Glomerular visceral epithelial cell (primary cell): ENCODE data around the gene PIRT.

ENCODE experiments used
- DNase-seq: peaks from one replicate; pipeline ENCODE4 v3.0.0-alpha.2; 2016; ENCODE audit errors: extremely low spot score

PIRT gene

DNA sequence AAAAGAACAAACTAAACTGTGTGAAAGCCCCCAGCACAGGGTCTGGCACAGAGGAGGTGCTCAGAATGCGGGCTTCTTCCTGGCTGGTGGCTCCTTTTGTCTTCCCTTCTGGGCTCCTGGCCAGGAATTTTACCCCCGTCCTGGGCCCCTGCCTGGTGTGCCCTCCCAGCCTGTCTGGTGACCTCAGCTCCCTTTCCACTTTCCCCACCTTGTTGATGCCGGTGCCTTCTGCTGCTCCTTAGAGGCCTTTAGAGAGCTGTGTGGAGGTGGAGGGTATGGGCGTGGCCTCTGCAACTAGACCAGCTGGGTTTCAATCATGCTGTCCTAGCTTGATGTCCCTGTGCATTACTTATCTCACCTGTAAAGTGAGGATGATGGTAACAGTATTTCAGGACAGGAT is 16.8 kb downstream of the PIRT start:
- no peak for DNase-seq

DNA sequence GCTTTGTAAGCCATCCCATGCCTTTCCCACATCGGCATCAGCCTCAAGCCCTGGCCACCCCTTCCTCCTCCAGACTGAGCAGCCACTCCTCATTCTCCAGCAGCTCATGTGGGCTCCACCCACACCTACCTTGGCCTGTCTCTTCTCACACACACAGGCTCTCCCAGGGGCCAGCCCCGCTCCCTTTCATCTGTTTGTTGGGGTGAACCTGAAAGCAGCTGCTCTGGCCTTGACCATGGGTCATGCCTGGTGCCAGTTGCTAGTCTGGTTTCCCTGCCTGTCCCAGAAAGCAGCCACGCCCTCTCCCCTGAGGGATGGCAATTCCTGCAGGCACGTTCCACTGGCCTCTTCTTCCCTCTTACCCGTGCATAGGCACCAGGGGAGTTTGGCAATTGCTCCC is 22.6 kb downstream of the PIRT start:
- DNase-seq: no peak

DNA sequence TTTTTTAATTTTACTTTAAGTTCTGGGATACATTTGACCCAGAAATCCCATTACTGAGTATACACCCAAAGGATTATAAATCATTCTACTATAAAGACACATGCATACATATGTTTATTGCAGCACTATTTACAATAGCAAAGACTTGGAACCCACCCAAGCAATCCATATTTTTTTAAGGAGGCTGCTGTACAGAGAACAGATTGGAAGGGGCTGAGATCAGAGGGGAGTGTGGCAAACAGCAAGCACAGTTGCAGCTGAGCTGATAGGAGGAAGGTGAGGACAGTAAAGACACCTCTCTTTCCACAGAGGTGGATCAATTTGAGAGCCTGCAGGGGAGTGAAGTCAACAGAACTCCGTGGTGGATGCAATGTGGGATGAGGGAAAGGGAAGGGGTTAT is 23.8 kb downstream of the PIRT start:
- DNase-seq: no peak

DNA sequence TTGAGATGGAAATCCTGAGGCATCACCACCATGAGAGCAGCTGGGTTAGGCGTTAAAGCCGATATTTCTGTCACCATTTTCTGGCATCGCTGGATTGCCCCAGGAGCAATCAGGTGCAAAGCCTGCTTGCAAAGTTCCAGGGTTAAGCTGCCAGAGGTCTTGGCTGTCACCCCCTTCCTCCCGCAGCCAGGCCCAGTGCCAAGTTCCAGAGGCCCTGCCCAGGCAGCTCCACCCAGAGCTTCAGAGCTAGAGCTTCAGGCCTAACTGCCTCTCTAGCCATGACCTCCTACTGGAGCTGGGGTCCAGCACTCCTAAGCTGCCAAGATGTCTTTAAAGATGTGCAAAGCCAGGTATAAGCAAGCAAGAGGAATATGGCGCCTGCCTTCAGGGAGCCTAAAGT is 25.2 kb downstream of the PIRT start:
- DNase-seq: no peak

DNA sequence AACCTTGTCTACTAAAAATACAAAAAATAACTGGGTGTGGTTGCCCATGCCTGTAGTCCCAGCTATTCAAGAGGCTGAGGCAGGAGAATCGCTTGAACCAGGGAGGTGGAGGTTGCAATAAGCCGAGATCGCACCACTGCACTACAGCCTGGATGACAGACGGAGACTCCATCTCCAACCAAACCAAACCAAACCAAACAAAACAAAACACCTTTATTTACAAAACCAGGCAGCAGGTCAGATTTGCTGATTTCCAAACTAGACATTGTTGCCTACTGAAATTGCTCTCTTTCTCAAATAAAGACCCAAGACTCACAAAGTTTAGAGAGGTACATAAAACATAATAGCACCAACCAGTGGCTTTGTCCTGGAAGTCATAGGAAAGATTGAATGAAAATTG is 28.3 kb downstream of the PIRT start:
- DNase-seq: no peak

DNA sequence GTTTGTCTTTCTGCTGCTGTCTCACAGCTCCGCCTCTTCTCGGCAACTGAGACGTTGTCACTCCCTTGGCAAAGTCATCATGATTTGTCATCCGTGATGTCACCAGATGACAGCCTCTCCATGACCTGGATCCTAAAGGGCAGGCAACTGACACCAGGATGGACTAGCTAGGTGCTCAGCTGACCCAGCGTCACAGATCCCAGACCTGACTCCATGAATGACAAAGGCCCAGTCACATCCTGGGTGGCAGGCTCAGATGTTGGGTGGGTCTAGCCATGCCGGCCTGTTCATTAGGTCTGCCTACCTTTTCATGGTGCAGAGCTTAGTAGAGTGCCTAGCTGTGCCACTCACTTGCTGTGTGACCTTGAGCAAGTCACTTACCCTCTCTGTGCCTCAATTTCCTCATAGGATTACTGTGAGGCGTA is 30.2 kb downstream of the PIRT start:
- DNase-seq: no peak

DNA sequence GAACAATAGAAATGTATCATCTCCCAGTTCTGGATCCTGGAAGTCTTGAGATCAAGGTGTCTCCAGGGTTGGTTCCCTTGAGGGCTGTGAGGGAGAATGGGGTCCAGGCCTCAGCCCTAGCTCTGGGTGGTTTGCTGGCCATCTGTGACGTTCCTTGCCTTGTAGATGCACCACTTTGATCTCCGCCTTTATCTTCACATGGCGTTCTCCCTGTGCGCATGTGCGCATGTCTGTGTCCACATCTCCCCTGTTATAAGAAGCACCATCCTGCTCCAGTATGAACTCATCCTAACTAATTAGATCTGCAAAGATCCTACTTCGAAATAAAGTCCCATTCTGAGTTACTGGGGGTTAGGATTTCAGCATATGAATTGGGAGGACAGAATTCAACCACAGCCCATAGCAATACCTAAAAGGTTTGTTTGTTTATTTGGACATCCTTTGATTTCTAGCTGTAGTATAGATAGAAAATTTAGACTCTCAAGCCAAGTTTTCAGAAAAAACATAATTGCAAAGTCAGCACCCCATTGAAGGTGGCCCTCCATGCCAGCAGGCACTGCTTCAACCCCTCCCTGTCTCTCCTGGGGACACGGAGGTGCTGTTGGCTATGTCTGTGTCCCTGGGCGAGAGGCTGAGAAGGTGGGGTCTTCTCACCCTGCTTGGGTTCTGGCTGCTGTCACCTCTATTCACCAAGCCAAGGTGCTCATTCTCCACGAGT is 31.2 kb downstream of the PIRT start:
- no peak for DNase-seq

DNA sequence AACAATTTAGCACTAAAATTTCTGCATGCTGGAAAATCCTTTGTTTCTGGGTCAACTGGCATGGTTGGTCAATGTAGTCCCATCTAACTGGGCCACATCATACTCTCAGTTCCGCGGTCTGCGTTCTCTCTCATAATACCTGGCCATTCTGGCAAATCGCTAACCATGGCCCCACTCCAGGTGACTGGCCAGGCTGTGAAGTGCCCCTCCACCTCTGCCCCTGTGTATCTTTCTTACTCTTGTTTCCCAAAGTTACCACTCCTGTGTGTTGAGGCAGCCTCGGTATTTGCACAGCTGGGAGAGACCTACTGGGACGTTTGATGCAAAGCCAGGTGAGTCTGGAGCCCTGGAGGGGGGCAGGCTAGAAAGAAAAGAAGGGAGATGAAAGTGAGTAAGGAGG is 32.0 kb downstream of the PIRT start:
- no peak for DNase-seq

DNA sequence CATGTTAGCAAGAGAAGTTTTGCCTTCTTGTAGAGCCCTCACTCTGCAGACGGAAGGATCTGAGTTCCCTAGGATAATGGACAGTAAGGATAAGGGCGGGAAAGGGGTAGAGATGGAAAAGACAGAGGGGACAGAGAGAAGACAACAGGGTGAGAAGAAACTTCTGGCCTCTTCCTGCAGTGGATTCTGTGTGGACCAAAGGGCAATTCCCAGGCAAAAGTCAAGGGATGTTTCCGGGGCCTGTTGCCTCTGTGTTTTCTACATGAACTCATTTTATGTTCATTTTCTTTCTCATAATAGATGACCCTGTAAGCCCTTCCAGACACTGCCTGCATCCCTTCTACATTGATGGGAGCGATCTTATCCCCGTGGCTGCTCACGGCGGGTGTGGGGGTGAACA is 33.3 kb downstream of the PIRT start:
- no peak for DNase-seq

DNA sequence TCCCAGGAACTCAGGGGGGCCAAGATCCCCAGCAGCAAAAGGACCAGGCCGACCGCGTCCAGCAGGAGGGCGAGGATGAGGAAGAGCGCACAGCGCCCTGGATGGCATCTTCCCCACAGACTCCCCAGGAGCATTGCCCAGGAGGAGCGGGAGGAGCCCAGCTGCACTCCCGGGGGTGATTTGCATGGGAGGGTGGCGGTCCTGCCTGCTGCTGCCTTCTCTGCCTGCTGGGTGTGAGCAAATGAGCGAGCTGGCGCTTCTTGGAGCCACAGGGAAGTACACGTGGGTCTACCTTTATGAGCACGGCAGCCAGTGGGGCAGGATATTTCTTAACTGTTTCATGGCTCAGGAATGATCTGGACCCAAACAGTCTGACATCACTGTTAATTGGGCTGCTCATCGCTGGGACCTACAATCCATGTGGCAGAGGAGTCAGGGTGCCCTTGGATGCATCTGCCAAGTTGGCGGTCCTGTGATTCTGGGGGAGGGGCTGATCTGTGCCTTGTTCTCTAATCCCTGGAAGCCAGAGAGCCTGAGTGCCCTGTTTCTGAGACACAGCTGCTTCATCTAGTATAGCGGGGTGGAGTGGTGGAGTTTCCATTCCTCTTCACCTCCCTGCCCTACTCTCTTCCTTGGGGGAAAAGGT is 33.9 kb downstream of the PIRT start, which contains the start of gene TMEM238L:
Gene TMEM238L (minus strand): TSS at position 270 of the 646 bp plus-strand sequence. CDS start 136 bp downstream, at position 134.
- no peak for DNase-seq

DNA sequence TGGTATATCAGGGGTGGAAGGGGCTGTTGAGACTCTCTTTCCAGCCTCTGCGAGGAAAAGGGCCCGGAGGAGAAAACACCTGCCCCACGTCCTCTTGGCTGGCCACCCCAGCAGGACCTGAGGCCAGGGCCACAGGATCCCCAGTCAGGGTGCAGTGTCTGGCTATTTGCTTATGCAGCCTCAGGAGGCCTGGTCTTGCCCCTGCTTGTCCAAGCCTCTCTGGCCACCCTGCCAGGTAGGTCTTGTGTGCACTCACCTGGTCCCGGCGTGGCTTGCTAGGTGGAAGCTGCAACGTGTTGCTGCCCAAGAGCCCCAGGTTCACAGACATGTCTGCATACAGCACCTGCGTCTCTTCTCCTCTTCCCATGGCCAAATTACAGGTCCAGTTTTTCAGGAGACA is 34.5 kb downstream of the PIRT start:
- DNase-seq: no peak

DNA sequence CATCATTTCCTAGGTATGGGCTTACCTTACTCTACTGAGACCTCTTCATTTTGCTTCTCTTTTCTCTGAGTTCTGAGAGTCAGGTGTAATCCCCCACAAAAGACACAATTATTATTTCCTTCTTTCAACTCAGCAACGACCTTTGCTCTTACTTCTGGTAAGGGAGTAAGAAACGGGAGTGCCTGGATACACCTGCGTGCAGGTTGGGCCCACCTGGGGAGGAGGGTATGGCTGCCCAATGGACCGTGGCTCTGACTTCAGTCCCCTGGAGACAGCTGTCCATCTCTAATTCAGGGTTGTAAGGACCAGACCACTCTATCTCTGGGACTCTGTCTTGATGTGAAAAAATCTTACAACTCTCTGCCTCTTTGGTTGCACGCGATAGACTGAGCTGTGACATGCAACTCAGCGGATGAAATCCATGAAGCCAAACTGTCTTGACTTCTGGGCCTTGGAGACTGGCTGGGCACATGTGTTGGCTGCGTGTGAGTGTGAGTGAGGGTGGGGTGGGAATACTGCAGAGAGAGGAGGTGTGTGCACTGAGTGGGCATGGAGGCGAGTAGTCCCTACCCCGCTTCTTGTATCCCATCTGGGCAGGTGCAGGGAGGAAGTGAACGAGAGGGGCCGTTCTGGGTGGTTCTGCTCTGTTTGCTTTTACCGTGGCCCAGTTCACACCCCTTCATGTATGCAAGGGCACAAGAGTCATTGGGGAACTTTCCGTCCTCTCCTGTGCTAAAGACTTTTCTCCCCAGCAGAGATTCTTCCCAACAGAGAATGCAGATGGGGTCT is 35.2 kb downstream of the PIRT start:
- DNase-seq: no peak

DNA sequence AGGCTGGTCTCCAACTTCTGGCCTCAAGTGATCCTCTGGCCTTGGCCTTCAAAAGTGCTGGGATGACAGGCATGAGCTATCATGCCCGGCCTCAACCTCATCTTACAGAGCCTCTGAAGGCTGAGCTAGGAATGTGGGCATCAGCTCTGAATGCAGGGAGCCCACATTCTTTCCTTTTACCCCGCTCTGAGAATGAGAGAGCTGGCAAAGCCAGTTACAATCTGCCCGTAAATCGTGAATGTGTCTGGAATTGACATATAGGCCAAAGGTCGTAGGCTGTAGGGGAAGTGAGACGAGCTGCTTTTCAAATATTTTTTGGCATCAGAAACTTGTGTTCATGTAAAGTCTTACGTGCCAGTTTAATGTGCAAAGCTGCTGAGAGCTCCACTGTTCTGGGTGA is 38.5 kb downstream of the PIRT start:
- DNase-seq: no peak

DNA sequence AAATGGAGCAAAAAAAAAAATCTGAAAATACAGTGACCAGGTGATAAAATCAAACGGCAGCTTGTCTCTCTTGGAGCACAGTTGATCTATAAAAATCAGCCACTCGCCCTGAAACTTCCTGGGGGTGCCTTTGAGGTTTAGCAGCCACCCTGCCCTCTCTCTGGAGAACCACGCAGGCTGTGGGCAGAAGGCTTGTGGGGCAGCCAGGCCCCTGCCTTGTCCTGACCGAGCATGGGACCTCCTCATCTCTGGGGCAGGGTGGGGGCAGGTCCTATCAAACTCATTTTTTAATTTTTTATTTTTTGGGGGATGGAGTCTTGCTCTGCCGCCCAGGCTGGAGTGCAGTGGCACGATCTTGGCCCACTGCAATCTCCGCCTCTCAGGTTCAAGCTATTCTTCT is 39.0 kb downstream of the PIRT start:
- no peak for DNase-seq

DNA sequence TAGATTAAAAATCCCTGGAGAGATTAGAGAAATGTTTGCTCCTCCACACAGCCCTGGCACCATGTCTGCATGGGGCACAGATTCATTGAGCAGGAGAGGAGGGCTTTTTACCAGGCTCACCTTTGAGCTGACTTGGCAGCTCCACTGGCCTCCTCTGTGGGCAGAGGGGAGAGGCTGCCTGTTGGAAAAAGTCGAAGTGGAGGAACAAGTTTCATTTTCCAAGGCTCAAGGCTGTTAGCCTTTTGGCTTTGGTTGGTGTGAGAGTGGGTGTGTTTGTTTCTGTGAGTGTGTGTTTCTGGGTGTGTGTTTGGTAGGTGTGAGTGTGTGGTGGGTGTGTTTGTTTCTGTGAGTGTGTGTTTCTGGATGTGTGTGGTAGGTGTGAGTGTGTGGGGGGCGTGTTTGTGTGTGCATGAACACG is 39.5 kb downstream of the PIRT start:
- no peak for DNase-seq

DNA sequence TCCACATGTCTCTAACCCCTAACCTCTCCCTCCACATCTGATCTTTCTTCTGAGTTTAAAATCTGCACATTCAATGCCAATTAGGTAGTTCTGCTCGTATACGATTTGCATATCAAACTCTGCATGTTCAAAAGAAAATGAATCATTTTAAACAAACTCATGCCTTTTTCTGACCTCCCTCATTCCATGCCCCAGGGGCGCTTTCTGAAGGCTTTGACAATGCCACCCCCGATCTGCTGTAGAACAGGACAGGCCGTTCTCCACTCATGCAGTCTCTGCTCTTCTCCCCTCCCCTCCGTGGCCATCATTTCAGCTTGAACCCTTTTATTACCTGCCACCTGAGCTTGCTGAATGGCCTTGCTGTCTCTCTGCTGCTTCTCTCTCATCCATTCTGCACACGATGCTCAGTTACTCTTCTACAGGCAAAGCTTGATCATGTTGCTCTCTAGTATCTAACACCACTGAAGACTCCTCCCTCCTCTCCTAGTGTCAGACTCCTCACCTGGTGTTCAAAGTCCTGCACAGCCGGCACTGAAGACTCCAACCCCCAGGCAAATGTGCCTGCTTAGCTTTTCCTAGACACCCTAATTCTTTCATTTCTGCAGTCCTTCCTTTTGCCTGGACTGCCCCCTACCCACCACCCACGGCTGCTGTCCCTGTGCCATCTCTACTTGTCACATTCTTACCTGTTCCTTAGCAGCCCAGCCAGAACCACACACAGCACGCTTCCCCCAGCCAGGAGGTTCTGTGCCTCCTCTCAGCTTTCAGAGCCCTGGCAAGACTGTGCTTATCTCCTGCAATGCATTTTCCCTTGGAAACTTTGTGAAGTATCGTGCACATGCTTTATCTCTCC is 40.2 kb downstream of the PIRT start:
- no peak for DNase-seq

DNA sequence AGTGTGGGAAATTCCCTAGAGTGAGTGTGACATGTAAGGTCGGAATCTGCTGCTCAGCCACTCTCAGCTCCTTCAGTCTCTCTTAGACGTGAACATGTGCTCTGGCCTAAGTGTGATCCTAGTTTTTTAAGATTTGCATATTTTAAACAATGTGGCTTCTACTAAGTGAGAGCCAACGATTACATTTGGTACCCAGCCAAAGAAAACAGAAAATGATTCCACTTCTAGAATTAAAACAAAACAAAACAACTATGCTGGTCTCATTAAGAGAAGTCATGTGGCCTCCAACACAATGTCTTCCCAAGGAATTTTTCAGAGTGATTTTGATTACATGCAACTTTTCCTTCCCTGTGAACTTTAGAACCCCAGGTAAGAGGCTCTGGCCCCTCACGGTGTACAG is 44.1 kb downstream of the PIRT start:
- no peak for DNase-seq

DNA sequence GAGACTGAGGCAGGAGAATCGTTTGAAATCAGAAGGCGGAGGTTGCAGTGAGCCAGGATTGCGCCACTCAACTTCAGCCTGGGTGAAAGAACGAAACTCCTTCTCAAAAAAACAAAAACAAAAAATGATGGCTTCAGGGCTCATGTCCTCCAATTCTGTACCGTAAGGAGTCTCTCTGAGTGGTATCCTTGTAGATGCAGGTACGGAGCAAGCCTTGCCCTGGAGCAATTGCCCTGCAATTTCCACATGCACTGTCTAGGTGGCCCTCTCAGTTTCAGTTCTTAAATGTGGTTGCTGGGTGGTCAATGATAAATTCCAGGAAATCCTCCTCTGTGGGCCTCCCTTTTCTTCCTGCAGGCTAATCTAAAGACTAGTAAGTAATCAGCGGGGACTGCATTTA is 44.6 kb downstream of the PIRT start:
- DNase-seq: no peak

DNA sequence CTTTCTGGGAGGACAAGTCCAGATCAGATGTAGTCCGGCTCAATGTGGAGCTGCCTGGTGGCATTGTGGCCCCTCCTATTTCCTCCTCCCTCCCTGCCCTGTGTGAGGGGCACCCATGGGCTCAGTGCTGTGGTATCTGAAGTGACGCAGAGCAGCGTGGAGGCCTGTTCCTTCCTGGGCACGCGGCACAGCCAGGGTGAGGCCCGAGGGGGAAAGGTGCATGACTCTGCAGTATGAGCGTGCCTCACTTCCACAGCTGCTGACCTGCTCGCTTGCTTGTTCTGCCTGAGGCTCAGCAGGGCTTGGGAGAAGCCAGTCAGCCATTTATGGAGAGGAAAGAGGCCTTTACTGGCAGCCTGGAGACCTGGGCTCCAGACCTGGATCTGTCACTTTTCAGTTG is 45.7 kb downstream of the PIRT start:
- no peak for DNase-seq

DNA sequence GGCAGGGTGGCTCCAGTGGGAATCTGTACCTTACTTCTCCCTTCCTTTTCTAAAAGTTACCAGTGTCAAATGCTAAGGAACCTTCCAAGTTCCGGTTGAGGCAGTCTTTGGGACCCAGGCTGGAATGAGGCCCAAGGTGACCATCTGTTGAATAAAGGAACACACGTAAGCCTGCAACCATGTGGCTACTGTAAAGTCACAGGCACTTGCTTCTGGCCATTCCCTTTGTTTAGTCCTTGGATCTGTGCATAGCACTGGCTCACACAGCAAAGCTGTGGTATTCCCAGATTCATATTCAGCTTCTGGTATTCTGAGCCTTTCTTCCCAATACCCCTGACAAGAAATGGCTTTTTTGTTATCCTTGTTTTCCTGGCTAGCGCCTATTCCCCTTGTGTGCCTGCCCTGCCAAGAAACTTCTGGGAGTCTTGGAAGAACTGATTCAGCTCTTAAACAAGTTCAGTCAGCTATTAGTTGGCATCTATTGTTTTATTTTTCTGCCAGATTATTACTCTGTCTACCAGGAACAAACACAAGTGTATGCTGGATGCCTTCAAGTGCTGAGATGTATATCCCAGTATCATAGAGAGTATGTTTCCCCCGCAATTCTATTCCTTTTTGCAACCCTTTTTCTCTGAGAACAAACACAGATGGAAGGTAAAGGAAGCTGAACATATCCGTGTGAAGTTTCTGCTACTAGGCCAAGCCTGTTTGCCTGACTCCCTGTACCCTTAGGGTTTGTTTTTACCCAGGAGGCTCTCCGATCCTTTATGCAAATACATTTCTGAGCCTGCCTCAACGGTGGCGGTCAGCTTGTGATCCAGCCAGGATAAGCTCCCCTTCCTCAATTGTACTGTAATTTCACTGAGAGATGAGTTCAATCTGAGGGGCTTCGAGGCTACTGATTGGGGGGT is 47.1 kb downstream of the PIRT start:
- no peak for DNase-seq
